ENCODE results near the gene AGAP2.
"Not testable (repeated sequence)": the region's sequence is repeated elsewhere in the genome, so short reads cannot be mapped to it uniquely, and the experiment has no call there.

The AGAP2 gene

GRCh38 chr12:57775563-57776246 lies 37.2 kb upstream of the AGAP2 start:
- Histone ChIP-seq H3K27ac (ENCODE audit: extremely low read depth, low read depth, low read length) (no peak overlapping the region), H3K4me1 (ENCODE audit: control insufficient read depth, insufficient read depth, low read length) (0 out of 2 replicates have a peak, but pooled peaks cover 6% of the 10 kb centered on the region), H3K4me3 (ENCODE audit: low read depth, low read length) (no peak overlapping the region), H3K36me3 (ENCODE audit: control insufficient read depth in 2 of 2, insufficient read depth in 1 of 2, low read length in 2 of 2) (peaks cover 5 to 32% of the 10 kb centered on the region in 2 experiments; a peak in 2 of 3 replicates), H3K9me3 (ENCODE audit: control insufficient read depth, insufficient read depth, low read depth, low read length) (no peaks in the 10 kb centered on the region)
- CTCF ChIA-PET, result interaction anchor here (0.6 to 1.7 kb wide), 6 partner anchors 9 to 83 kb away, joined by 3 to 5 read pairs (median 3); no protein-coding TSS in a partner anchor
- POLR2A ChIA-PET, result interaction anchor here (0.6 kb wide), 1 partner anchor 71 kb away, joined by 6 read pairs; the partner anchor contains the start of gene CTDSP2
- no peak for TF ChIP-seq ZNF529 (tag by site-specific recombination; IDR thresholded peaks at IDR 0.05; ENCODE audit: insufficient replicate concordance)

- POLR2A ChIA-PET, result no interaction called here
- Histone ChIP-seq H3K4me1 (ENCODE audit: control insufficient read depth, insufficient read depth, low read length) (0 out of 2 replicates have a peak, but pooled peaks cover 6% of the 10 kb centered on the region), H3K4me3 (ENCODE audit: low read depth, low read length) (no peak overlapping the region), H3K27ac (ENCODE audit: extremely low read depth, low read depth, low read length) (no peak overlapping the region), H3K9me3 (ENCODE audit: control insufficient read depth, insufficient read depth, low read depth, low read length) (no peaks in the 10 kb centered on the region), H3K36me3 (ENCODE audit: control insufficient read depth in 2 of 2, insufficient read depth in 1 of 2, low read length in 2 of 2) (peaks cover 5 to 32% of the 10 kb centered on the region in 2 experiments; a peak in 2 of 3 replicates)
- TF ChIP-seq TCF7L2 (IDR thresholded peaks at IDR 0.05; ENCODE audit: borderline replicate concordance, low read depth, low read length) (no peak), KLF8 (tag by site-specific recombination; IDR thresholded peaks at IDR 0.05) (no peak), ZNF214 (tag by site-specific recombination; IDR thresholded peaks at IDR 0.05; ENCODE audit: borderline replicate concordance) (no peak), ZNF221 (tag by site-specific recombination; IDR thresholded peaks at IDR 0.05; ENCODE audit: borderline replicate concordance) (no peak)
- CTCF ChIA-PET, result interaction anchor here (1.0 to 1.8 kb wide), 5 partner anchors 8 to 18 kb away, joined by 3 to 9 read pairs (median 4); partner anchors contain the start of gene TSFM
These were observed 36.5 kb upstream of the AGAP2 start for GRCh38 chr12:57775044-57775443.

GRCh38 chr12:57774634-57775033 lies 36.1 kb upstream of the AGAP2 start:
- POLR2A ChIA-PET; H3K9me3 ChIP-seq (ENCODE audit: control insufficient read depth, insufficient read depth, low read depth, low read length); H3K4me1 ChIP-seq (ENCODE audit: control insufficient read depth, insufficient read depth, low read length); H3K27ac ChIP-seq (ENCODE audit: extremely low read depth, low read depth, low read length); H3K4me3 ChIP-seq (ENCODE audit: low read depth, low read length): not testable (repeated sequence)
- H3K36me3 ChIP-seq (ENCODE audit: control insufficient read depth in 2 of 2, insufficient read depth in 1 of 2, low read length in 2 of 2), result peaks cover 5 to 32% of the 10 kb centered on the region in 2 experiments; a peak in 2 of 3 replicates
- CTCF ChIA-PET, result interaction anchor here (1.3 to 1.8 kb wide), 4 partner anchors 8 to 18 kb away, joined by 3 to 9 read pairs (median 4); partner anchors contain the start of gene TSFM

GRCh38 chr12:57772429-57773322 lies 34.1 kb upstream of the AGAP2 start, which contains the start of gene EEF1AKMT3:
Gene EEF1AKMT3, plus strand, starts transcription at chr12:57772614. Its CDS starts 111 bp downstream, at chr12:57772725.
- Histone ChIP-seq H3K4me1 (ENCODE audit: control insufficient read depth, insufficient read depth, low read length) (peaks cover 6% of the 10 kb centered on the region; the same call in 1 of the 2 replicates), H3K4me3 (ENCODE audit: low read depth, low read length) (peak within 1 kb of the TSS; percentile 93), H3K27ac (ENCODE audit: extremely low read depth, low read depth, low read length) (peak within 1 kb of the TSS; percentile 94), H3K9me3 (ENCODE audit: control insufficient read depth, insufficient read depth, low read depth, low read length) (no peaks in the 10 kb centered on the region), H3K36me3 (ENCODE audit: control insufficient read depth in 2 of 2, insufficient read depth in 1 of 2, low read length in 2 of 2) (peaks cover 5 to 47% of the 10 kb centered on the region in 2 experiments; a peak in 2 of 3 replicates)
- ChIA-PET CTCF (interaction anchor here (0.7 to 1.4 kb wide), 4 partner anchors 10 to 37 kb away, joined by 3 to 6 read pairs (median 6); partner anchors contain the start of gene TSFM), POLR2A (interaction anchor here (0.6 to 1.8 kb wide), 17 partner anchors 9 to 169 kb away, joined by 3 to 14 read pairs (median 4); partner anchors contain the start of genes ATP23, CDK4, CTDSP2 and MARCHF9)
- TF ChIP-seq ZBTB17 (tag by site-specific recombination; IDR thresholded peaks at IDR 0.05), result peak; percentile 85
- peak; percentile 2; the same call in 1 of the 2 replicates for TF ChIP-seq ZNF423 (tag by site-specific recombination; IDR thresholded peaks at IDR 0.05)
- peak; percentile 33; the same call in 1 of the 2 replicates for TF ChIP-seq ZFP37 (tag by site-specific recombination; IDR thresholded peaks at IDR 0.05)
- 0 out of 2 replicates have a peak, but pooled peaks have one; percentile 19 for TF ChIP-seq PBX3 (CRISPR knock-in tag; IDR thresholded peaks at IDR 0.05)
- no peak for TF ChIP-seq TRIM28 (IDR thresholded peaks at IDR 0.05; ENCODE audit: borderline replicate concordance, low read length)
- TF ChIP-seq ZBTB8A (tag by site-specific recombination; IDR thresholded peaks at IDR 0.05), result peak; percentile 52; the same call in 1 of the 2 replicates
- no peak for TF ChIP-seq ZNF23 (tag by site-specific recombination; IDR thresholded peaks at IDR 0.05; ENCODE audit: borderline replicate concordance)
- TF ChIP-seq ZNF398 (tag by site-specific recombination; IDR thresholded peaks at IDR 0.05), result peak; percentile 69
- no peak for TF ChIP-seq ZNF140 (tag by site-specific recombination; IDR thresholded peaks at IDR 0.05)
- no peak for TF ChIP-seq PRDM1 (tag by site-specific recombination; IDR thresholded peaks at IDR 0.05)
- TF ChIP-seq EGR2 (tag by site-specific recombination; IDR thresholded peaks at IDR 0.05; ENCODE audit: low read depth), result 0 out of 2 replicates have a peak, but pooled peaks have one; percentile 19
- TF ChIP-seq PRDM10 (tag by site-specific recombination; IDR thresholded peaks at IDR 0.05), result 0 out of 2 replicates have a peak, but pooled peaks have one; percentile 24
